GM23338 (cell line): ENCODE data around the gene BMPR1B. TPM values are rescaled to one million over a fixed set of nuclear protein-coding genes. Genes with fewer than 3 reads are reported as not detected.

ENCODE experiments used
- ATAC-seq: fragments of 200-7000 bp; cut with Tn5 transposase; 3 replicates; pipeline ENCODE4 v1.9.1; 2020
- DNase-seq: peaks from one replicate; pipeline ENCODE4 v3.0.0-alpha.2; 2015; ENCODE audit warnings: low spot score
- H2AFZ ChIP-seq: fragments of 200-600 bp; sonication (generic); 2 replicates; pipeline ENCODE4 v1.8.0; 2016; ENCODE audit warnings: antibody characterized with exemption, mild to moderate bottlenecking, moderate library complexity
- H3F3A ChIP-seq: fragments of 200-600 bp; sonication (generic); replicated peaks from 2 replicates; pipeline ENCODE4 v1.8.0; 2017; ENCODE audit warnings: antibody characterized with exemption, mixed run types, low read depth
- H3K27ac ChIP-seq: fragments of 200-600 bp; sonication (generic); 2 replicates; pipeline ENCODE4 v1.6.1; 2016; ENCODE audit warnings: low read depth
- H3K27me3 ChIP-seq: fragments of 200-600 bp; sonication (generic); 2 replicates; pipeline ENCODE4 v1.8.0; 2016; ENCODE audit warnings: mild to moderate bottlenecking, mixed run types, moderate library complexity; ENCODE audit not compliant: insufficient read depth
- H3K36me3 ChIP-seq: fragments of 200-600 bp; sonication (generic); 2 replicates; pipeline ENCODE4 v1.8.0; 2016; ENCODE audit warnings: mild to moderate bottlenecking; ENCODE audit not compliant: insufficient read depth
- H3K4me1 ChIP-seq: fragments of 200-600 bp; sonication (generic); 2 replicates; pipeline ENCODE4 v1.8.0; 2016; ENCODE audit warnings: mild to moderate bottlenecking, moderate library complexity; ENCODE audit not compliant: insufficient read depth
- H3K4me2 ChIP-seq: fragments of 200-600 bp; sonication (generic); 2 replicates; pipeline ENCODE4 v1.7.1; 2017; ENCODE audit warnings: mixed run types
- H3K4me3 ChIP-seq: fragments of 200-600 bp; sonication (generic); 2 replicates; pipeline ENCODE4 v1.6.1; 2016; ENCODE audit warnings: mixed run types
- H3K79me2 ChIP-seq: fragments of 200-600 bp; sonication (generic); replicated peaks from 2 replicates; pipeline ENCODE4 v1.8.0; 2017; ENCODE audit warnings: mild to moderate bottlenecking; ENCODE audit not compliant: insufficient read depth
- H3K9me2 ChIP-seq: fragments of 200-600 bp; sonication (generic); 2 replicates; pipeline ENCODE4 v1.8.0; 2017; ENCODE audit not compliant: insufficient read depth
- H4K20me1 ChIP-seq: fragments of 200-600 bp; sonication (generic); replicated peaks from 2 replicates; pipeline ENCODE4 v1.8.0; 2017; ENCODE audit warnings: mild to moderate bottlenecking; ENCODE audit not compliant: insufficient read depth
- H3K27ac Mint-ChIP-seq: 2 replicates; pipeline ENCODE4 v1.8.0; 2020; ENCODE audit warnings: inconsistent platforms, mild to moderate bottlenecking, moderate library complexity, mixed read lengths
- H3K27me3 Mint-ChIP-seq: 3 replicates; pipeline ENCODE4 v1.8.0; 2022; ENCODE audit warnings: low read depth, mild to moderate bottlenecking, moderate library complexity, mixed read lengths, inconsistent platforms; ENCODE audit not compliant: insufficient read depth, poor library complexity
- H3K36me3 Mint-ChIP-seq: 3 replicates; pipeline ENCODE4 v1.8.0; 2021; ENCODE audit warnings: low read depth, mild to moderate bottlenecking, inconsistent platforms, moderate library complexity, mixed read lengths
- H3K4me1 Mint-ChIP-seq: 3 replicates; pipeline ENCODE4 v1.8.0; 2020; ENCODE audit warnings: mild to moderate bottlenecking, inconsistent platforms, mixed read lengths
- H3K4me3 Mint-ChIP-seq: 3 replicates; pipeline ENCODE4 v1.8.0; 2021; ENCODE audit warnings: moderate library complexity, mild to moderate bottlenecking, inconsistent platforms, mixed read lengths
- H3K9me3 Mint-ChIP-seq: 3 replicates; pipeline ENCODE4 v1.8.0; 2020; ENCODE audit warnings: moderate library complexity, mild to moderate bottlenecking, inconsistent platforms, mixed read lengths
- CREB1 ChIP-seq: fragments of 250-450 bp; sonication (Bioruptor Pico); IDR thresholded peaks from 2 replicates; pipeline ENCODE4 v1.5.0; 2020; ENCODE audit warnings: low read depth, mild to moderate bottlenecking, moderate library complexity
- EZH2 ChIP-seq: fragments of 200-600 bp; sonication (generic); IDR thresholded peaks from one replicate; pipeline ENCODE4 v1.8.0; 2017; ENCODE audit warnings: antibody characterized with exemption, mild to moderate bottlenecking, low read depth; ENCODE audit not compliant: unreplicated experiment
- EZH2phosphoT487 ChIP-seq: fragments of 200-600 bp; sonication (generic); IDR thresholded peaks from one replicate; pipeline ENCODE4 v1.8.1; 2018; ENCODE audit warnings: antibody characterized with exemption; ENCODE audit not compliant: unreplicated experiment
- JUNB ChIP-seq: IDR thresholded peaks from one replicate; pipeline ENCODE4 v1.6.1; 2016; ENCODE audit warnings: antibody characterized with exemption; ENCODE audit not compliant: unreplicated experiment
- NANOG ChIP-seq: IDR thresholded peaks from 2 replicates; pipeline ENCODE4 v1.6.1; 2016; ENCODE audit warnings: antibody characterized with exemption, borderline replicate concordance
- POLR2AphosphoS5 ChIP-seq: IDR thresholded peaks from 2 replicates; pipeline ENCODE4 v1.6.1; 2016; ENCODE audit warnings: antibody characterized with exemption, low read depth
- REST ChIP-seq: IDR thresholded peaks from one replicate; pipeline ENCODE4 v1.6.1; 2018; ENCODE audit warnings: antibody characterized with exemption; ENCODE audit not compliant: unreplicated experiment
- STAT1 ChIP-seq: IDR thresholded peaks from one replicate; pipeline ENCODE4 v1.6.1; 2016; ENCODE audit warnings: antibody characterized with exemption; ENCODE audit not compliant: unreplicated experiment
- ZNF114 ChIP-seq: fragments of 250-450 bp; sonication (Bioruptor Pico); IDR thresholded peaks from 2 replicates; pipeline ENCODE4 v1.5.0; 2020; ENCODE audit warnings: mild to moderate bottlenecking, moderate library complexity
- ZNF331 ChIP-seq: fragments of 250-450 bp; sonication (Bioruptor Pico); IDR thresholded peaks from 2 replicates; pipeline ENCODE4 v1.5.0; 2020; ENCODE audit warnings: low read depth, mild to moderate bottlenecking, moderate library complexity
- ZNF462 ChIP-seq: fragments of 250-450 bp; sonication (Bioruptor Pico); IDR thresholded peaks from 2 replicates; pipeline ENCODE4 v1.5.0; 2020; ENCODE audit warnings: mild to moderate bottlenecking, moderate library complexity
- polyA plus RNA-seq: library from polyadenylated mRNA; unstranded; fragments of >200 nt; fragmentation: Nextera tagmentation; extraction: Ambion mirVana; gene quantifications from 2 replicates; pipeline ENCODE4 v1.2.1, GENCODE V29; 2016
- total RNA-seq: library from RNA; depleted of rRNA; stranded (reverse); fragments of >200 nt; shearing (Covaris generic); gene quantifications from 2 replicates; pipeline ENCODE4 v1.2.3, GENCODE V29; 2014
- TF ChIP-seq, protein P1 (sequence below): IDR thresholded peaks from 2 replicates; pipeline ENCODE4 v1.6.1; 2016; ENCODE audit warnings: antibody characterized with exemption
- TF ChIP-seq, protein P2 (sequence below), 2 experiments: fragments of 200-600 bp in 1 of 2; sonication (generic) in 1 of 2; conservative IDR thresholded peaks; 2 replicates each; pipeline versions ENCODE4 v1.5.1 to v1.6.1; 2016 to 2017; ENCODE audit warnings: antibody characterized with exemption in 2 of 2, low read depth in 2 of 2, mild to moderate bottlenecking in 2 of 2, moderate library complexity in 1 of 2

Gene BMPR1B
- total and polyA plus RNA-seq, 2 experiments from 2014 or later = 0.48 to 1.0 TPM

GRCh38 chr4:95071851-95072250 is 314.1 kb downstream of the BMPR1B start:
- TF ChIP-seq EZH2phosphoT487 (no peak), NANOG (no peak), ZNF114 (no peak), STAT1 (no peak), POLR2AphosphoS5 (no peak), ZNF462 (CRISPR knock-in tag) (no peak), CREB1 (CRISPR knock-in tag) (no peak), REST (no peak), EZH2 (no peak), JUNB (no peak), ZNF331 (no peak)
- TF ChIP-seq, protein P1, sequence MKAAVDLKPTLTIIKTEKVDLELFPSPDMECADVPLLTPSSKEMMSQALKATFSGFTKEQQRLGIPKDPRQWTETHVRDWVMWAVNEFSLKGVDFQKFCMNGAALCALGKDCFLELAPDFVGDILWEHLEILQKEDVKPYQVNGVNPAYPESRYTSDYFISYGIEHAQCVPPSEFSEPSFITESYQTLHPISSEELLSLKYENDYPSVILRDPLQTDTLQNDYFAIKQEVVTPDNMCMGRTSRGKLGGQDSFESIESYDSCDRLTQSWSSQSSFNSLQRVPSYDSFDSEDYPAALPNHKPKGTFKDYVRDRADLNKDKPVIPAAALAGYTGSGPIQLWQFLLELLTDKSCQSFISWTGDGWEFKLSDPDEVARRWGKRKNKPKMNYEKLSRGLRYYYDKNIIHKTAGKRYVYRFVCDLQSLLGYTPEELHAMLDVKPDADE = no peak
- TF ChIP-seq, protein P2, sequence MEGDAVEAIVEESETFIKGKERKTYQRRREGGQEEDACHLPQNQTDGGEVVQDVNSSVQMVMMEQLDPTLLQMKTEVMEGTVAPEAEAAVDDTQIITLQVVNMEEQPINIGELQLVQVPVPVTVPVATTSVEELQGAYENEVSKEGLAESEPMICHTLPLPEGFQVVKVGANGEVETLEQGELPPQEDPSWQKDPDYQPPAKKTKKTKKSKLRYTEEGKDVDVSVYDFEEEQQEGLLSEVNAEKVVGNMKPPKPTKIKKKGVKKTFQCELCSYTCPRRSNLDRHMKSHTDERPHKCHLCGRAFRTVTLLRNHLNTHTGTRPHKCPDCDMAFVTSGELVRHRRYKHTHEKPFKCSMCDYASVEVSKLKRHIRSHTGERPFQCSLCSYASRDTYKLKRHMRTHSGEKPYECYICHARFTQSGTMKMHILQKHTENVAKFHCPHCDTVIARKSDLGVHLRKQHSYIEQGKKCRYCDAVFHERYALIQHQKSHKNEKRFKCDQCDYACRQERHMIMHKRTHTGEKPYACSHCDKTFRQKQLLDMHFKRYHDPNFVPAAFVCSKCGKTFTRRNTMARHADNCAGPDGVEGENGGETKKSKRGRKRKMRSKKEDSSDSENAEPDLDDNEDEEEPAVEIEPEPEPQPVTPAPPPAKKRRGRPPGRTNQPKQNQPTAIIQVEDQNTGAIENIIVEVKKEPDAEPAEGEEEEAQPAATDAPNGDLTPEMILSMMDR (conservative IDR thresholded peaks at IDR 0.05; ENCODE audit: low read depth in 2 of 2) = no peak
- Histone ChIP-seq H3K27me3 (no peaks in the 10 kb centered on the region), H3K36me3 (no peaks in the 10 kb centered on the region), H3K4me3 (no peak overlapping the region), H3K79me2 (no peaks in the 10 kb centered on the region), H4K20me1 (no peaks in the 10 kb centered on the region), H3F3A (no peaks in the 10 kb centered on the region), H3K27ac (no peak overlapping the region), H3K9me2 (0 out of 2 replicates have a peak, but pooled peaks cover 9% of the 10 kb centered on the region), H3K4me1 (no peaks in the 10 kb centered on the region), H3K4me2 (no peak overlapping the region), H2AFZ (no peak overlapping the region)
- H3K9me3 Mint-ChIP-seq = no peaks in the 10 kb centered on the region
- H3K36me3 Mint-ChIP-seq = no peaks in the 10 kb centered on the region
- peaks cover 8% of the 10 kb centered on the region; the same call in 2 of the 3 replicates for H3K4me1 Mint-ChIP-seq
- ATAC-seq (no peak), DNase-seq (no peak)
- no peak overlapping the region for H3K27ac Mint-ChIP-seq
- H3K4me3 Mint-ChIP-seq = no peak overlapping the region
- no peaks in the 10 kb centered on the region for H3K27me3 Mint-ChIP-seq
